Measurements from ENCODE around the gene PCDH15. TPM values are rescaled to one million over a fixed set of nuclear protein-coding genes. Genes with fewer than 3 reads are reported as not detected.

The PCDH15 gene
- total RNA-seq, 1 experiment from 2014 or later, result not detected

Small RNA genes within 50 kb of the gene (microRNA-seq; reads per million reads assigned to microRNA genes)
- 1.1 reads per million for gene MIR548F1

All from A673 (cell line).